ENCODE measurements around the gene HOXA1.

HOXA1 gene

GRCh38 chr7:27132978-27133377, 37.2 kb upstream of the HOXA1 start (continued):
- 0 out of 2 replicates have a peak, but pooled peaks have one; percentile 10 for TF ChIP-seq ZNF18 (tag by site-specific recombination; IDR thresholded peaks at IDR 0.05)
- TF ChIP-seq KLF10 (tag by site-specific recombination; IDR thresholded peaks at IDR 0.05) = 0 out of 2 replicates have a peak, but pooled peaks have one; percentile 31
- no peak for TF ChIP-seq ZNF645 (tag by site-specific recombination; IDR thresholded peaks at IDR 0.05)
- TF ChIP-seq ZNF488 (tag by site-specific recombination; IDR thresholded peaks at IDR 0.05) = no peak
- 0 out of 2 replicates have a peak, but pooled peaks have one; percentile 24 for TF ChIP-seq ZNF561 (tag by site-specific recombination; IDR thresholded peaks at IDR 0.05; ENCODE audit: borderline replicate concordance)

- ChIA-PET POLR2A (interaction anchor here (0.6 to 2.2 kb wide), 5 partner anchors 18 to 860 kb away, joined by 3 to 29 read pairs (median 6); partner anchors contain the start of gene HOXA1), CTCF (interaction anchor here (0.6 to 2.7 kb wide), 9 partner anchors 9 to 348 kb away, joined by 3 to 12 read pairs (median 5); partner anchors contain the start of genes HOXA1 and HOXA5)
- peaks cover 5 to 12% of the 10 kb centered on the region in 2 experiments; a peak in 1 of 3 replicates for H3K36me3 ChIP-seq (ENCODE audit: control insufficient read depth in 2 of 2, insufficient read depth in 1 of 2, low read length in 2 of 2)
- H3K9me3 ChIP-seq (ENCODE audit: control insufficient read depth, insufficient read depth, low read depth, low read length) = no peaks in the 10 kb centered on the region
- TF ChIP-seq KLF8 (tag by site-specific recombination; IDR thresholded peaks at IDR 0.05) (no peak), ZNF692 (tag by site-specific recombination; IDR thresholded peaks at IDR 0.05) (no peak), ZNF157 (tag by site-specific recombination; IDR thresholded peaks at IDR 0.05) (no peak), ZSCAN30 (tag by site-specific recombination; IDR thresholded peaks at IDR 0.05) (no peak), SP2 (tag by site-specific recombination; IDR thresholded peaks at IDR 0.05) (no peak), ZXDB (tag by site-specific recombination; IDR thresholded peaks at IDR 0.05) (no peak), PRDM6 (tag by site-specific recombination; IDR thresholded peaks at IDR 0.05) (peak; percentile 79), FEZF1 (tag by site-specific recombination; IDR thresholded peaks at IDR 0.05) (peak; percentile 55; the same call in 1 of the 2 replicates), ZNF580 (tag by site-specific recombination; IDR thresholded peaks at IDR 0.05) (no peak)
- peak overlapping the region; percentile 8; the same call in 1 of the 2 replicates for H3K27ac ChIP-seq (ENCODE audit: extremely low read depth, low read depth, low read length)
- no peak overlapping the region for H3K4me3 ChIP-seq (ENCODE audit: low read depth, low read length)
- peaks cover 76% of the 10 kb centered on the region for H3K4me1 ChIP-seq (ENCODE audit: control insufficient read depth, insufficient read depth, low read length)
These were observed 36.4 kb upstream of the HOXA1 start for GRCh38 chr7:27132214-27132613.

- Histone ChIP-seq H3K27ac (ENCODE audit: extremely low read depth, low read depth, low read length) (peak overlapping the region; percentile 100), H3K4me3 (ENCODE audit: low read depth, low read length) (peak overlapping the region; percentile 45), H3K4me1 (ENCODE audit: control insufficient read depth, insufficient read depth, low read length) (peaks cover 77% of the 10 kb centered on the region), H3K9me3 (ENCODE audit: control insufficient read depth, insufficient read depth, low read depth, low read length) (no peaks in the 10 kb centered on the region), H3K36me3 (ENCODE audit: control insufficient read depth in 2 of 2, insufficient read depth in 1 of 2, low read length in 2 of 2) (peaks cover 5 to 12% of the 10 kb centered on the region in 2 experiments; a peak in 1 of 3 replicates)
- ChIA-PET CTCF (interaction anchor here (0.8 to 2.7 kb wide), 10 partner anchors 9 to 279 kb away, joined by 3 to 12 read pairs (median 6); partner anchors contain the start of genes HOXA1 and HOXA5), POLR2A (interaction anchor here (0.6 to 2.2 kb wide), 13 partner anchors 12 to 859 kb away, joined by 3 to 29 read pairs (median 5); partner anchors contain the start of genes HOXA1, HOXA5, HOXA7 and SKAP2)
- no peak for TF ChIP-seq ZNF561 (tag by site-specific recombination; IDR thresholded peaks at IDR 0.05; ENCODE audit: borderline replicate concordance)
- peak; percentile 64; the same call in 1 of the 2 replicates for TF ChIP-seq ZNF366 (tag by site-specific recombination; conservative IDR thresholded peaks at IDR 0.05)
- TF ChIP-seq ZNF423 (tag by site-specific recombination; IDR thresholded peaks at IDR 0.05) = no peak
- TF ChIP-seq ZBTB17 (tag by site-specific recombination; IDR thresholded peaks at IDR 0.05) = peak; percentile 68
- TF ChIP-seq PRDM6 (tag by site-specific recombination; IDR thresholded peaks at IDR 0.05) = peak; percentile 68
- TF ChIP-seq ATF2 (tag by site-specific recombination; IDR thresholded peaks at IDR 0.05; ENCODE audit: low read depth) = no peak
- no peak for TF ChIP-seq ZNF239 (tag by site-specific recombination; IDR thresholded peaks at IDR 0.05)
- no peak for TF ChIP-seq KLF16 (tag by site-specific recombination; IDR thresholded peaks at IDR 0.05)
- no peak for TF ChIP-seq GFI1B (tag by site-specific recombination; IDR thresholded peaks at IDR 0.05)
These were observed 35.6 kb upstream of the HOXA1 start for GRCh38 chr7:27131390-27131819.

Data from HEK293 (cell line).